NCI-H446 treated with DMSO at 0.1 percent for 48 hours (cell line): Measurements from ENCODE around the gene RGS2.

Source experiments
- DNase-seq: peaks from one replicate; lab custom pipeline; 2025; lab: John Stamatoyannopoulos, UW

The RGS2 gene, protein sequence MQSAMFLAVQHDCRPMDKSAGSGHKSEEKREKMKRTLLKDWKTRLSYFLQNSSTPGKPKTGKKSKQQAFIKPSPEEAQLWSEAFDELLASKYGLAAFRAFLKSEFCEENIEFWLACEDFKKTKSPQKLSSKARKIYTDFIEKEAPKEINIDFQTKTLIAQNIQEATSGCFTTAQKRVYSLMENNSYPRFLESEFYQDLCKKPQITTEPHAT

DNA sequence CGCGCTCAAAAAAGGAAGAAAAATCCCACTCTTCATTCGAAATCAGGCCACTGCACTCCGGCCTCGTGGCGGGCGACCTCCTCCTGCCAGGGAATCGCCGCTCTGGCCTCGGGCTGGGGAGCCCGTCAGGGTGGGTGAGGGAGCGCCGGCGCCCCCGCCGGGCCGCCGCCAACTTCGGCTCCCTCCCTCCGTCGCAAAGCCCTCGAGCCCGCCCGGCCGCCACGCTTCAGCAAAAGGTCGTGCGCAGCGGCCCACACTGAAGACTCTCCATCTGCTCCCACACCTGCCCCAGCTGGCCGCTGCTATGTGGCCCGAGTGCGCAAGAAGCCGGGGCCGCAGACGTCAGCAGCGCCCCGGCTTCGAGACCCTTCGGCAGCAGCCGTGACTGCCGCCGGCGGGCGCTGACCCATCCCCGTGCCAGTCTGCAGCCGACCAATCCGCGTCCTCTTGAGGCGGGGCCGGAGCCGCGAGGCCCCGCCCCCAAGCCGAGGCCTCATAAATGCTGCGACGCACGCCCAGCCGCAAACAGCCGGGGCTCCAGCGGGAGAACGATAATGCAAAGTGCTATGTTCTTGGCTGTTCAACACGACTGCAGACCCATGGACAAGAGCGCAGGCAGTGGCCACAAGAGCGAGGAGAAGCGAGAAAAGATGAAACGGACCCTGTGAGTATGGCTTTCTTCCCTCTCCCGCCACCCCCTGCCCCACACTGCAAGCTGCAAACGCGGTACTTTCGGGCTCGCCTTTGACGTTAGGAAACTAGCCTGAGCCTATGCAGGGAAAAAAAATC lies at the start of gene RGS2:
RGS2 (plus strand) TSS at position 522 of the 789 bp plus-strand sequence; CDS start at position 555, 33 bp downstream.
- DNase-seq, result peak; percentile 94

DNA sequence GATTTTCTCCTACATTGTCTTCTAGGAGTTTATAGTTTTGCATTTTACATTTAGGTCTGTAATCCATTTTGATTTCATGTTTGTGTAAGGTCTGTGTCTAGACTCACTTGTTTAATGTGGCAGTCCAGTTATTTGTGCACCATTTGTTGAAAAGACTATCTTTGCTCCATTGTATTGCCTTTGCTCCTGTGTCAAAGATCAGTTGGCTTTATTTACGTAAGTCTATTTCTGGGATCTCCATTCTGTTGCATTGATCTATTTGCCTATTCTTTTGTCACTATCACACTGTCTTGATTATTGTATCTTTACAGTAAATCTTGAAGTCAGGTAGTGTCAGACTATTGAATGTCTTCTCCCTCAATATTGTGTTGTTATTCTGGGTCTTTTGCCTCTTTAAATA lies 49.7 kb upstream of the RGS2 start:
- no peak for DNase-seq

DNA sequence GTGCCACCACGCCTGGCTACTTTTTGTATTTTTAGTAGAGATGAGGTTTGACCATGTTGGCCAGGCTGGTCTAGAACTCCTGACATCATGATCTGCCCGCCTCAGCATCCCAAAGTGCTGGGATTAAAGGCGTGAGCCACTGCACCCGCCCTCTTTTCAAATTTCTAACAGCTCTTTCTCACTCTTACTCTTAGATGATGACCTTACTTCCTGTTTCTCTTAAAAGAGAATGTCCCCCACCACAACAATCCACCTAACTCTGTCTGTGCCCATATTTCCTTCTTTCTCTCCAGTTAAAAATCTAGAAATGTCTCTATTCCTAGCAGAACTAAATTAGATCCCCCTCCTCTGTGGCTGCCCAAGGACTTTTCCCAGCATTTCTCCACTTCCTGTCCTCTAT lies 46.6 kb upstream of the RGS2 start:
- DNase-seq, result no peak

GRCh38 chr1:192763243-192763642 lies 45.6 kb upstream of the RGS2 start:
- no peak for DNase-seq

GRCh38 chr1:192763756-192764155 lies 45.1 kb upstream of the RGS2 start:
- DNase-seq, result no peak

GRCh38 chr1:192764675-192765074 lies 44.2 kb upstream of the RGS2 start:
- no peak for DNase-seq

GRCh38 chr1:192766009-192766625 lies 42.7 kb upstream of the RGS2 start:
- DNase-seq, result no peak

GRCh38 chr1:192766876-192767275 lies 42.0 kb upstream of the RGS2 start:
- no peak for DNase-seq

DNA sequence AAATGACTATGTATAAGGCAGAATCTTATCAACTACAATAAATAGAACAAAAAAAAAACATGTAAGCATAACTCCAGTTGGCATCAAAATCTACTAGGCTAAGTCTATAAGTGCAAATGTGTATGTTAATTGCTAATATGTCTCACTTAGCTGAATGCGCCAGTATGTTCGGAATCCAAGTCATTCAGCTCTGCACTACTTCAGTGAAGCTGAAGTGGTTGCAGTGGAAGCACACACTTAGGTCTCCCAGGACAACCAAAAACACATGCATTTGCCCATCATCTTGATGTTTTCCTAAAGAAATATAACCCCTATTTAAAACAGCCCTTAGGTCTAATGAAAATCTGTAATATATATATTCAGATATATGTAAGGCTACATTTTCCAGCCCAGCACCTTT lies 41.0 kb upstream of the RGS2 start:
- DNase-seq, result no peak

GRCh38 chr1:192768463-192768862 lies 40.4 kb upstream of the RGS2 start:
- no peak for DNase-seq

DNA sequence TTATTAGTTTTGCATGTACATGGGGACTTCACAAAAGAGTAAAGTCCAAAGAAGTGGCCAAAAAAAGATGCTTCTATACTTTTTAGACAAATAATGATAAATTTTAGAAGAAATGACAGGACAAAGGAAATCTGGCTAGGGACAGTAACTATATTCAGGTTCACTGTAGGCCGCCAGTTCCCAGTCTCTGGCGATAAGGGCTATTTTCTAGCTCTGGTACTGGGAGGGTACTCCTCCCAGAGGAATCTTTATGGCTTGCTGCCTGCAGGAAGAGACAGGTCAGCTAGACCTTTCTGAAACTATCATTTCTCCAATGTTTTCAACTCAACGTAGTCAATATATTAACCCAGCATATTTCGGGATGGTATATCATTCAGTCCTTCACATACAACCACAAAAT lies 37.5 kb upstream of the RGS2 start:
- DNase-seq, result no peak

DNA sequence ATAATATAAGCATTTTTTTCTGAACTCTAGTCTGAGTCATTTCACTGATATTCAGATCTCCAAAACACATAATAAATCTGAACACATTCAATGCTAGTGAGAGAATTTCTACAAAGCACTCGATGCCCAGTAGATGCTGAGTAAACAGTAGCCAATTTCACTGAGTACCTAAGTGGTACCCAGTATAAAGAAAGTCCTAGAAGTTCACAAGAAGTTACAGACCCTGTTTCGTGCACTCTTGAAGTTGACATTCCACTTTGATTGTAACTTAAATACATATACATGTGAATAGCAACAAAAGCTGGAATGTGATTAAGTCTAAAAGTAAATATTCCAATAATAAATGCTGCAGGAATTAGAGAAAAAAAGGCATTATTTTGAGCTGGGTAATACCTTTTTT lies 33.2 kb upstream of the RGS2 start:
- DNase-seq, result no peak

- DNase-seq, result no peak
These were observed 32.6 kb upstream of the RGS2 start for GRCh38 chr1:192776206-192776605.

GRCh38 chr1:192776998-192777397 lies 31.8 kb upstream of the RGS2 start:
- DNase-seq, result no peak

DNA sequence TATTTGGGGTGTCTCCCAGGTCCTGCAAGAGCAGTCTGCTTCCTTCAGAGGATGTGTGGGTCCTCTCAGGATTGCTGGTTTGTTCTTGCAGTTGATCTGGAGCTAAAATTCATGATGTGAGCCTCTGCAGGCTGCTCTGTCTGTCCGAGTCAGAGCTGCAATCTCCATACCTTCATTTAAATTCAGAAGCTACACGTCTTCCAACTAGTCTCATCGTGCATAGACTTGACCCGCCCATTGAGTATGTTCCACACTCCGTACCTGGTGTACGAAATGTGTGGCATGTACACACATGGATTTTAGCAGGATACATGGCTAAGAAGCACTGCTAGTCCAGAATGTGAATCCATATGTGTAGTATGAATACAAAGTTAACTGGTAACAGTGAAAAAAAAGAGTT lies 25.0 kb upstream of the RGS2 start:
- no peak for DNase-seq

DNA sequence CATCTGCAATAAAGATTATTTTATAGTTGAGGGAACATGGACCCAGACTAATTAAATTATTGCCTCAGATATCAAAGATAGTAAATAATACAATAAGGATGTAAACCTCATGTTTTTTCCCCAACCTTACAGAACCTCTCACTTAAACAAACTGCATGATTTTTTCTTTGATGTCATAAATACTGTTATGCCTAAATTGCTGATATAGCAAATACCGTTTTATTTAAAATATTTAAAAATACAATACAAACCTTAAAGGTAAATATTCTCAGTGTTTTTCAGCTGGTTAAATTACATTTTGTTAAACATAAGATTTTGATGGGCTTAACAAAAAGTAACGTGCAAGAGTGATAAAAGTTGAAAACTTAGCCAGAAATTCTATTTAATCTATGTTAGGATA lies 24.4 kb upstream of the RGS2 start:
- DNase-seq, result no peak

GRCh38 chr1:192786576-192786975 lies 22.3 kb upstream of the RGS2 start:
- no peak for DNase-seq

GRCh38 chr1:192787914-192788585 lies 20.8 kb upstream of the RGS2 start:
- no peak for DNase-seq

DNA sequence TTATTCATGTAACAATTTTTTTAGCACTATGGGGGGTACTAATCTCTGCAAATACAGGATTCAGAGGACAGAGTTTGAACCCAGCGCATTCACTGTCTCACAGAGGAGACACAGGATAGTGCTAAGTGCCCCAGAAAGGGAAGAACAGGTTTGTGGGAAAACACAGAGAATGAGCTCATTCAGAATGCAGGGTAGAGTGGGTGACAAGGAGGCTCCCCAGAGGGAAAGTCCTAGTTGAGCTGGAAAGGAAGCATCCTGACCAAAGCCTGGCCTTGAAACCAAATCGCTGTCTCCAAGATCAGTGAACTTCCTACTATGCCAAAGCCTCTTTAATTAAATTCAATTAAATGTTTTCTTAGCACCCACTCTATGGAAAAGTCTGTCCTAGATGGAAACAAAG lies 19.0 kb upstream of the RGS2 start:
- no peak for DNase-seq

DNA sequence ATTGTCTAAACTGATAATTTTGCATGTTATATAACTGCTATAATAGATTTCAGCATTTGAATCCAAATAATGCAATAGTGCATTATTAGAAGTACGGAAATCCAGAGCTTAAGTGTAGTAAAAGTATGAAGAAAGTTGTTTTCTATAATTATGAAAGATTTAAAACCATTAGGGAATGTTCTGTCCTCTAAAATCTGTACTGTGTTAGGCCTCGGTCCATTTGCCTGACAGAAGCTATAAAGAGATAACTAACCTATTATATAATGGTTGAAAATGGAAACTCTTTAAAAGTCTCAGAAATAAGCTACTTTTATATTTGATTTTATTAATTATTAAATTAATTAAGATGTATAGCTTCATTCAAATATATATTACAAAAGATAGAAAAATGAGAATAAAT lies 16.2 kb upstream of the RGS2 start:
- DNase-seq, result no peak

DNA sequence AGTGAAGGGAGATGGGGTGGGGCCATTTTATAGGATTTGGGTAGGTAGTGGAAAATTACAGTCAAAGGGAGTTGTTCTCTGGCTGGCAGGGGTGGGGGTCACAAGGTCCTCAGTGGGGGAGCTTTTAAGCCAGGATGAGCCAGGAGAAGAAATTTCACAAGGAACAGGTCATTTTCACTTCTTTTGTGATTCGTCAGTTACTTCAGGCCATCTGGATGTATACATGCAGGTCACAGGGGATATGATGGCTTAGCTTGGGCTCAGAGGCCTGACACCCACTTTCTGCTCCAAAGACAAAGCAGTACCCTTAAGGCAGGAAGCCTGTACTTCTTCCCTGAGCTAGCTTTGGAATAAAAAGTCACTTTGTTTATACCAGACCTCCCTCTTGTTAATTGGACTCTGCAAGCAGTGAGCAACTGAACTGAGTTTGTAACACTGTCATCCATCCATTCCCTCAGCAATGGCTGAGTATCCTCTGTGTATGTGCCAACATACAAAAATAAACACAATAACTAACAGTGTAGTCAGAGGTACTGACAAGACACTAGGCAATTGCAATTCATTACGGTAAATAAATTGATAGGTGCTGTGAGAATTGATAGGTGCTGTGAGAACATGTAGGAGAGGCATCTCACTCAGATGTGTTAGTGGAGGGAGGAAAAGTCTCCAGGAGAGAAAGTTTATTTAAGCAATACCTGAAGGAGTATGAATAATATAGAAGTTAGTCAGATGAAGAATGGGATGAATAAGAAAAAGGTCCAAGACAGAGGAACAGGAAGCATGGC lies 14.7 kb upstream of the RGS2 start:
- no peak for DNase-seq

GRCh38 chr1:192794768-192795035 lies 14.1 kb upstream of the RGS2 start:
- no peak for DNase-seq
